OCI-LY7 (cell line): ENCODE measurements around the gene UGT2B15. TPM values are rescaled to one million over a fixed set of nuclear protein-coding genes. Genes with fewer than 3 reads are reported as not detected.

ENCODE experiments used
- BruUV-seq: library from RNA; stranded (reverse); fragments of 400-500 nt; replicated peaks from 2 replicates; lab custom pipeline; 2021; lab: Mats Ljungman, UMichigan
- CTCF ChIA-PET: fragments of 300-600 bp; sonication (Branson Sonifier 250); formaldehyde crosslinking; loops from one replicate; lab custom pipeline; 2022; ENCODE audit warnings: antibody characterized with exemption; ENCODE audit not compliant: unreplicated experiment; lab: Charles Lee
- POLR2A ChIA-PET: fragments of 300-600 bp; sonication (Branson Sonifier 250); formaldehyde crosslinking; loops from one replicate; lab custom pipeline; 2022; ENCODE audit warnings: antibody characterized with exemption; lab: Charles Lee
- DNase-seq: peaks from one replicate; pipeline ENCODE4 v3.0.0-alpha.2; 2015; ENCODE audit warnings: low spot score
- H2AFZ ChIP-seq: fragments of 200-600 bp; sonication (generic), shearing (Covaris generic); 2 replicates; pipeline ENCODE4 v1.6.1; 2014; ENCODE audit warnings: mild to moderate bottlenecking, antibody characterized with exemption, low read length, moderate library complexity
- H3K27ac ChIP-seq: fragments of 200-600 bp; sonication (generic); 2 replicates; pipeline ENCODE4 v1.5.1; 2014; ENCODE audit warnings: mixed run types, low read depth, mild to moderate bottlenecking, moderate library complexity, low read length, inconsistent platforms; ENCODE audit not compliant: poor library complexity, severe bottlenecking
- H3K36me3 ChIP-seq: fragments of 200-600 bp; sonication (generic); 2 replicates; pipeline ENCODE4 v1.6.1; 2014; ENCODE audit warnings: mild to moderate bottlenecking, antibody characterized with exemption, low read length, moderate library complexity, mixed read lengths; ENCODE audit not compliant: insufficient read depth
- H3K4me1 ChIP-seq: fragments of 200-600 bp; sonication (generic); 2 replicates; pipeline ENCODE4 v1.5.1; 2014; ENCODE audit warnings: mild to moderate bottlenecking, low read length; ENCODE audit not compliant: insufficient read depth, poor library complexity, severe bottlenecking
- H3K4me2 ChIP-seq: fragments of 200-600 bp; sonication (generic); 2 replicates; pipeline ENCODE4 v1.6.1; 2014; ENCODE audit warnings: mild to moderate bottlenecking, low read length
- H3K4me3 ChIP-seq: fragments of 200-600 bp; sonication (generic); 2 replicates; pipeline ENCODE4 v1.5.1; 2014; ENCODE audit warnings: mild to moderate bottlenecking, low read depth, low read length; ENCODE audit not compliant: poor library complexity, severe bottlenecking
- H3K79me2 ChIP-seq: fragments of 200-600 bp; sonication (generic); 2 replicates; pipeline ENCODE4 v1.6.1; 2016; ENCODE audit warnings: low read depth, mild to moderate bottlenecking, low read length, moderate library complexity, mixed read lengths; ENCODE audit not compliant: insufficient read depth
- H3K9me2 ChIP-seq: fragments of 200-600 bp; sonication (generic); 2 replicates; pipeline ENCODE4 v1.6.1; 2016; ENCODE audit warnings: mild to moderate bottlenecking, low read length, mixed read lengths; ENCODE audit not compliant: insufficient read depth
- H3K9me3 ChIP-seq: fragments of 200-600 bp; sonication (generic); 2 replicates; pipeline ENCODE4 v1.6.1; 2014; ENCODE audit warnings: mild to moderate bottlenecking, mixed run types, low read length, mixed read lengths
- H4K20me1 ChIP-seq: fragments of 200-600 bp; sonication (generic); 2 replicates; pipeline ENCODE4 v1.6.1; 2014; ENCODE audit warnings: mild to moderate bottlenecking, antibody characterized with exemption, low read length, moderate library complexity, mixed read lengths; ENCODE audit not compliant: insufficient read depth
- EZH2phosphoT487 ChIP-seq: fragments of 200-600 bp; sonication (generic); IDR thresholded peaks from 2 replicates; pipeline ENCODE4 v1.6.1; 2018; ENCODE audit warnings: low read depth, borderline replicate concordance, mild to moderate bottlenecking, mixed run types, antibody characterized with exemption, low read length, moderate library complexity, mixed read lengths
- intact Hi-C: fragments of 100-400 bp; cut with micrococcal nuclease; formaldehyde crosslinking; loops from one replicate; pipeline ENCODE4 v1.10.0; 2022; ENCODE audit not compliant: unreplicated experiment
- total RNA-seq, 2 experiments: library from RNA; depleted of rRNA in 1 of 2; stranded (reverse); fragments of >200 nt in 1 of 2; shearing (Covaris generic) in 1 of 2; gene quantifications; 2 replicates each; pipeline ENCODE4 v1.2.3, GENCODE V29; 2014 to 2022
- TF ChIP-seq, protein P1 (sequence below): fragments of 200-600 bp; sonication (generic); conservative IDR thresholded peaks from 2 replicates; pipeline ENCODE4 v1.5.1; 2014; ENCODE audit warnings: mild to moderate bottlenecking, antibody characterized with exemption, low read length, moderate library complexity, mixed read lengths

Gene UGT2B15
- total RNA-seq, 2 experiments from 2014 or later, result not detected

DNA sequence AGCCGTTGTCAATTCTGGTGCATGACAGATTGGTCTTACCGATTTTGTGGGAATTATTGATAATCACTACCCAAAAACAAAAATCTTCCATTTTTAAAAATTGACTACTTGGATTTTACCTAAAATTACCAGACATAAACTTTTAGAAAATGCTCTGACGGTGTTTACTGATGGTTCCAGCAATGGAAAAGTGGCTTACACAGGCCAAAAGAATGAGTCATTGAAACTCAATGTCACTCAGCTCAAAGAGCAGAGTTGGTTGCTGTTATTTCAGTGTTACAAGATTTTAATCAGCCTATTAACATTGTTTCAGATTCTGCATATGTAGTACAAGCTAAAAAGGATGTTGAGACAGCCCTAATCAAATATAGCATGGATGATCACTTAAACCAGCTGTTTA, 71.3 kb downstream of the UGT2B15 start:
- intact Hi-C loops, result no loop called here
- Histone ChIP-seq H3K36me3 (no peaks in the 10 kb centered on the region), H3K4me3 (no peak overlapping the region), H4K20me1 (no peaks in the 10 kb centered on the region), H3K4me1 (no peaks in the 10 kb centered on the region), H3K4me2 (no peak overlapping the region), H2AFZ (no peak overlapping the region), H3K9me2 (no peaks in the 10 kb centered on the region), H3K27ac (no peak overlapping the region), H3K79me2 (no peaks in the 10 kb centered on the region), H3K9me3 (no peaks in the 10 kb centered on the region)
- CTCF ChIA-PET, result no interaction called here
- TF ChIP-seq EZH2phosphoT487, result no peak
- TF ChIP-seq, protein P1, sequence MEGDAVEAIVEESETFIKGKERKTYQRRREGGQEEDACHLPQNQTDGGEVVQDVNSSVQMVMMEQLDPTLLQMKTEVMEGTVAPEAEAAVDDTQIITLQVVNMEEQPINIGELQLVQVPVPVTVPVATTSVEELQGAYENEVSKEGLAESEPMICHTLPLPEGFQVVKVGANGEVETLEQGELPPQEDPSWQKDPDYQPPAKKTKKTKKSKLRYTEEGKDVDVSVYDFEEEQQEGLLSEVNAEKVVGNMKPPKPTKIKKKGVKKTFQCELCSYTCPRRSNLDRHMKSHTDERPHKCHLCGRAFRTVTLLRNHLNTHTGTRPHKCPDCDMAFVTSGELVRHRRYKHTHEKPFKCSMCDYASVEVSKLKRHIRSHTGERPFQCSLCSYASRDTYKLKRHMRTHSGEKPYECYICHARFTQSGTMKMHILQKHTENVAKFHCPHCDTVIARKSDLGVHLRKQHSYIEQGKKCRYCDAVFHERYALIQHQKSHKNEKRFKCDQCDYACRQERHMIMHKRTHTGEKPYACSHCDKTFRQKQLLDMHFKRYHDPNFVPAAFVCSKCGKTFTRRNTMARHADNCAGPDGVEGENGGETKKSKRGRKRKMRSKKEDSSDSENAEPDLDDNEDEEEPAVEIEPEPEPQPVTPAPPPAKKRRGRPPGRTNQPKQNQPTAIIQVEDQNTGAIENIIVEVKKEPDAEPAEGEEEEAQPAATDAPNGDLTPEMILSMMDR, result no peak
- no peak for DNase-seq
- no TSS peak for BruUV-seq
- POLR2A ChIA-PET, result no interaction called here

DNA sequence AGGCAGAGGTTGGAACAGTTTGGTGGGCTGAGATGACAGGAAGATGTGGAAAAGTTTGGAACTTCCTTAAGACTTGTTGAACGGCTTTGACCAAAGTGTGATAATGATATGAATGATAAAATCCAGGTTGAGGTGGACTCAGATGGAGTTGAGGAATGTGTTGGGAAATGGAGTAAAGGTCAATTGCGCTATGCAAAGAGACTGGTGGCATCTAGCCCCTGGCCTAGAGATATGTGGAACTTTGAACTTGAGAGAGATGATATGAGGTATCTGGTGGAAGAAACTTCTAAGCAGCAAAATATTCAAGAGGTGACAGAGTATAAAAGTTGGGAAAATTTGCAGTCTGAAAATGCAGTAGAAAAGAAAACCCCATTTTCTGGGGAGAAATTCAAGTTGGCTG, 73.0 kb downstream of the UGT2B15 start:
- H3K9me2 ChIP-seq, result no peaks in the 10 kb centered on the region
- no peaks in the 10 kb centered on the region for H3K79me2 ChIP-seq
- ChIA-PET POLR2A (no interaction called here), CTCF (no interaction called here)
- H3K4me1 ChIP-seq, result no peaks in the 10 kb centered on the region
- no peaks in the 10 kb centered on the region for H3K36me3 ChIP-seq
- no peak for TF ChIP-seq EZH2phosphoT487
- TF ChIP-seq, protein P1, result no peak
- no peak overlapping the region for H2AFZ ChIP-seq
- BruUV-seq, result no TSS peak
- no peak for DNase-seq
- no peaks in the 10 kb centered on the region for H4K20me1 ChIP-seq
- no peak overlapping the region for H3K27ac ChIP-seq
- H3K4me2 ChIP-seq, result no peak overlapping the region
- intact Hi-C loops, result no loop called here
- no peaks in the 10 kb centered on the region for H3K9me3 ChIP-seq
- H3K4me3 ChIP-seq, result no peak overlapping the region

Other genes starting within 250 kb of the UGT2B15 start
- gene TMPRSS11E, start 223.2 kb downstream of the UGT2B15 start, total RNA-seq (2014; rRNA removed; shearing (Covaris generic)), result not detected in 2 replicates
- not detected in 2 replicates for gene TMPRSS11E, start 223.2 kb downstream of the UGT2B15 start, total RNA-seq (2022)
- not detected in 2 replicates for gene UGT2B17, start 94.3 kb downstream of the UGT2B15 start, total RNA-seq (2014; rRNA removed; shearing (Covaris generic))
- gene UGT2B17, start 94.3 kb downstream of the UGT2B15 start, total RNA-seq (2022), result not detected in 2 replicates
- not detected in 2 replicates for gene UGT2B10, start 145.3 kb upstream of the UGT2B15 start, total RNA-seq (2014; rRNA removed; shearing (Covaris generic))
- gene UGT2B10, start 145.3 kb upstream of the UGT2B15 start, total RNA-seq (2022), result not detected in 2 replicates